ENCODE results near the gene DIDO1.

The DIDO1 gene

GRCh38 chr20:62953839-62954703 is 27.8 kb upstream of the DIDO1 start:
- TF ChIP-seq, protein P1, sequence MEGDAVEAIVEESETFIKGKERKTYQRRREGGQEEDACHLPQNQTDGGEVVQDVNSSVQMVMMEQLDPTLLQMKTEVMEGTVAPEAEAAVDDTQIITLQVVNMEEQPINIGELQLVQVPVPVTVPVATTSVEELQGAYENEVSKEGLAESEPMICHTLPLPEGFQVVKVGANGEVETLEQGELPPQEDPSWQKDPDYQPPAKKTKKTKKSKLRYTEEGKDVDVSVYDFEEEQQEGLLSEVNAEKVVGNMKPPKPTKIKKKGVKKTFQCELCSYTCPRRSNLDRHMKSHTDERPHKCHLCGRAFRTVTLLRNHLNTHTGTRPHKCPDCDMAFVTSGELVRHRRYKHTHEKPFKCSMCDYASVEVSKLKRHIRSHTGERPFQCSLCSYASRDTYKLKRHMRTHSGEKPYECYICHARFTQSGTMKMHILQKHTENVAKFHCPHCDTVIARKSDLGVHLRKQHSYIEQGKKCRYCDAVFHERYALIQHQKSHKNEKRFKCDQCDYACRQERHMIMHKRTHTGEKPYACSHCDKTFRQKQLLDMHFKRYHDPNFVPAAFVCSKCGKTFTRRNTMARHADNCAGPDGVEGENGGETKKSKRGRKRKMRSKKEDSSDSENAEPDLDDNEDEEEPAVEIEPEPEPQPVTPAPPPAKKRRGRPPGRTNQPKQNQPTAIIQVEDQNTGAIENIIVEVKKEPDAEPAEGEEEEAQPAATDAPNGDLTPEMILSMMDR (conservative IDR thresholded peaks at IDR 0.05): no peak
- no peak overlapping the region for H3K27ac ChIP-seq

GRCh38 chr20:62952968-62953838 is 26.9 kb upstream of the DIDO1 start:
- TF ChIP-seq, protein P1 (conservative IDR thresholded peaks at IDR 0.05): no peak
- H3K27ac ChIP-seq: no peak overlapping the region

- TF ChIP-seq, protein P1 (conservative IDR thresholded peaks at IDR 0.05): no peak
- no peak within 1 kb of the TSS for H3K27ac ChIP-seq
These were observed 26.2 kb upstream of the DIDO1 start, which contains the start of gene SLC17A9 for GRCh38 chr20:62952373-62952967. SLC17A9 (plus strand) TSS chr20:62952709; CDS start chr20:62952831, 122 bp downstream.

GRCh38 chr20:62951896-62952372 is 25.6 kb upstream of the DIDO1 start:
- H3K27ac ChIP-seq: no peak overlapping the region
- TF ChIP-seq, protein P1 (conservative IDR thresholded peaks at IDR 0.05): no peak

DNA sequence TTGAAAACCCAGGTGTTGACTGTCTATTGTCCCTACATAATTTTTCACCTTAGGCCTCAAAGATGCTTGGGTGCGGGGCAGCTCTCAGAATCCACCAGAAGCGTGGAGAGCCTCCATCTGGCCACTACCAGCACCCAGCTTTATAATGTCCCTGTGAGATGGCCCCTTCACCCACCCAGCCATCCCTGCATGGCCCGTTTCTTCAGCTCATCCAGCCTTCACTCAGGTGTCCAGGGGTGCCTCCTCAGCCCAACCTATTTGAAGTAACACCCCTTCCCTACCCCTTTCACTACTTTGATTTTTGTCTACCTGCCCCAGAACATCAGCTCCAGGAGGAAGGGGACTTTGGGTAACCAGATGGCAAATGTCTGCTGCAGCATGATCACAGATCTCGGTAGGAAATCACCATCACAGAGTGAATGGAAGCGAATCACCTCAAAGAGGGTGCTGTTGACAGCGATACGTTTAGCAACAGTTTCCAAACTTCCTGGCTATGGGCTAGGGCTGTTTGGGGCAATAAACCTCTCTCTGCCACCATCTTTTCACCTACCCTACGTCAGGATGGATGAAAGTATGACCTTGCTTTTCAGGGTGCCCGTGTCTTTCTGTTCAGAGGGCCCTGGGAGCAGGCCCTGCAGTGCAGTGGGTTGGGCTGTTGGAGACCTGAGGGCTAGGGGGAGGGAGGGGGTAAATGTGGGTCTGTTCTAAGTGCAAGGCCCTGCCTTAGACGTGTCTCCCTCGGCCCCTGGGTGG is 25.0 kb upstream of the DIDO1 start:
- TF ChIP-seq, protein P1 (conservative IDR thresholded peaks at IDR 0.05): no peak

GRCh38 chr20:62950741-62951140 is 24.4 kb upstream of the DIDO1 start:
- TF ChIP-seq, protein P1 (conservative IDR thresholded peaks at IDR 0.05): no peak
- H3K27ac ChIP-seq: no peak overlapping the region

More for the DNA sequence above, 25.0 kb upstream of the DIDO1 start:
- no peak overlapping the region for H3K27ac ChIP-seq
